ENCODE measurements around the gene PIAS1.
"Not testable (repeated sequence)": the region's sequence is repeated elsewhere in the genome, so short reads cannot be mapped to it uniquely, and the experiment has no call there.

The PIAS1 gene

GRCh38 chr15:68218847-68219798, 165.0 kb downstream of the PIAS1 start:
- Histone ChIP-seq H3K36me3 (ENCODE audit: control insufficient read depth in 1 of 2, insufficient read depth in 2 of 2, low read depth in 1 of 2, low read length in 2 of 2) (peaks cover 12 to 14% of the 10 kb centered on the region in 2 experiments), H3K23ac (ENCODE audit: low read length in 2 of 2) (no peak overlapping the region), H2BK5ac (ENCODE audit: low read depth, low read length, poor library complexity, severe bottlenecking) (no peak overlapping the region), H3K4me1 (ENCODE audit: control insufficient read depth, insufficient read depth, low read depth, low read length) (no peaks in the 10 kb centered on the region), H3K27ac (ENCODE audit: low read length, poor library complexity, severe bottlenecking) (no peak overlapping the region), H2BK15ac (ENCODE audit: low read depth, poor library complexity, severe bottlenecking) (no peak overlapping the region), H3K4me2 (ENCODE audit: low read length, poor library complexity, severe bottlenecking) (no peak overlapping the region), H3K4ac (ENCODE audit: low read depth in 1 of 2, low read length in 2 of 2) (no peak overlapping the region), H3K79me1 (replicated peaks; ENCODE audit: low read length, poor library complexity, severe bottlenecking) (peaks cover 44% of the 10 kb centered on the region), H2BK120ac (ENCODE audit: low read depth, low read length) (no peak overlapping the region), H4K8ac (ENCODE audit: low read length) (no peak overlapping the region), H2AK5ac (ENCODE audit: low read length, severe bottlenecking) (no peak overlapping the region), H3K27me3 (ENCODE audit: control insufficient read depth in 1 of 2, insufficient read depth in 1 of 2, low read length in 2 of 2) (no peaks in the 10 kb centered on the region), H3K9ac (ENCODE audit: low read length) (no peak overlapping the region), H2AFZ (ENCODE audit: low read depth, low read length) (no peak overlapping the region), H3K9me3 (ENCODE audit: control insufficient read depth, low read length) (no peaks in the 10 kb centered on the region), H3K4me3 (ENCODE audit: insufficient read depth in 1 of 2, low read depth in 1 of 2, low read length in 2 of 2) (no peak overlapping the region), H3K14ac (ENCODE audit: low read length in 2 of 2) (no peak overlapping the region), H4K91ac (ENCODE audit: low read length) (no peak overlapping the region), H3K18ac (ENCODE audit: low read depth in 1 of 2, low read length in 2 of 2) (no peak overlapping the region), H2BK12ac (ENCODE audit: low read length in 2 of 2) (no peak overlapping the region)
- no peak for DNase-seq
- WGBS = 98% methylated on average over 9 of the region's 9 CpGs

- no peak overlapping the region for H3K9ac ChIP-seq (ENCODE audit: low read length)
- H3K23ac ChIP-seq (ENCODE audit: low read length in 2 of 2) = no peak overlapping the region
- no peak overlapping the region for H2AFZ ChIP-seq (ENCODE audit: low read depth, low read length)
- no peak overlapping the region for H3K4me3 ChIP-seq (ENCODE audit: insufficient read depth in 1 of 2, low read depth in 1 of 2, low read length in 2 of 2)
- peaks cover 40% of the 10 kb centered on the region for H3K79me1 ChIP-seq (replicated peaks; ENCODE audit: low read length, poor library complexity, severe bottlenecking)
- peaks cover 3% of the 10 kb centered on the region for H3K4me1 ChIP-seq (ENCODE audit: control insufficient read depth, insufficient read depth, low read depth, low read length)
- no peak overlapping the region for H3K4ac ChIP-seq (ENCODE audit: low read depth in 1 of 2, low read length in 2 of 2)
- H4K91ac ChIP-seq (ENCODE audit: low read length) = no peak overlapping the region
- no peak for DNase-seq
- no peak overlapping the region for H4K8ac ChIP-seq (ENCODE audit: low read length)
- H3K4me2 ChIP-seq (ENCODE audit: low read length, poor library complexity, severe bottlenecking) = no peak overlapping the region
- WGBS = 100% methylated on average over 1 of the region's 2 CpGs
- no peak overlapping the region for H2BK5ac ChIP-seq (ENCODE audit: low read depth, low read length, poor library complexity, severe bottlenecking)
- no peak overlapping the region for H3K18ac ChIP-seq (ENCODE audit: low read depth in 1 of 2, low read length in 2 of 2)
- peaks cover 12 to 14% of the 10 kb centered on the region in 2 experiments for H3K36me3 ChIP-seq (ENCODE audit: control insufficient read depth in 1 of 2, insufficient read depth in 2 of 2, low read depth in 1 of 2, low read length in 2 of 2)
- H2BK15ac ChIP-seq (ENCODE audit: low read depth, poor library complexity, severe bottlenecking) = no peak overlapping the region
- H2BK12ac ChIP-seq (ENCODE audit: low read length in 2 of 2) = no peak overlapping the region
- no peaks in the 10 kb centered on the region for H3K9me3 ChIP-seq (ENCODE audit: control insufficient read depth, low read length)
- no peak overlapping the region for H3K14ac ChIP-seq (ENCODE audit: low read length in 2 of 2)
- H2AK5ac ChIP-seq (ENCODE audit: low read length, severe bottlenecking) = no peak overlapping the region
- no peaks in the 10 kb centered on the region for H3K27me3 ChIP-seq (ENCODE audit: control insufficient read depth in 1 of 2, insufficient read depth in 1 of 2, low read length in 2 of 2)
- no peak overlapping the region for H2BK120ac ChIP-seq (ENCODE audit: low read depth, low read length)
- no peak overlapping the region for H3K27ac ChIP-seq (ENCODE audit: low read length, poor library complexity, severe bottlenecking)
These were observed 166.4 kb downstream of the PIAS1 start for GRCh38 chr15:68220489-68220888.

GRCh38 chr15:68220967-68221366, 166.9 kb downstream of the PIAS1 start:
- H3K36me3 ChIP-seq (ENCODE audit: control insufficient read depth in 1 of 2, insufficient read depth in 2 of 2, low read depth in 1 of 2, low read length in 2 of 2) = peaks cover 12 to 14% of the 10 kb centered on the region in 2 experiments
- H3K27ac ChIP-seq (ENCODE audit: low read length, poor library complexity, severe bottlenecking) = no peak overlapping the region
- no peaks in the 10 kb centered on the region for H3K9me3 ChIP-seq (ENCODE audit: control insufficient read depth, low read length)
- no peak overlapping the region for H3K4ac ChIP-seq (ENCODE audit: low read depth in 1 of 2, low read length in 2 of 2)
- H3K4me3 ChIP-seq (ENCODE audit: insufficient read depth in 1 of 2, low read depth in 1 of 2, low read length in 2 of 2) = no peak overlapping the region
- H2AFZ ChIP-seq (ENCODE audit: low read depth, low read length) = no peak overlapping the region
- H2BK15ac ChIP-seq (ENCODE audit: low read depth, poor library complexity, severe bottlenecking) = no peak overlapping the region
- WGBS = 100% methylated on average over 1 of the region's 6 CpGs
- no peak overlapping the region for H3K9ac ChIP-seq (ENCODE audit: low read length)
- H3K79me1 ChIP-seq (replicated peaks; ENCODE audit: low read length, poor library complexity, severe bottlenecking) = peaks cover 40% of the 10 kb centered on the region
- peaks cover 3% of the 10 kb centered on the region for H3K4me1 ChIP-seq (ENCODE audit: control insufficient read depth, insufficient read depth, low read depth, low read length)
- H2BK120ac ChIP-seq (ENCODE audit: low read depth, low read length) = no peak overlapping the region
- no peak overlapping the region for H4K8ac ChIP-seq (ENCODE audit: low read length)
- H2BK5ac ChIP-seq (ENCODE audit: low read depth, low read length, poor library complexity, severe bottlenecking) = no peak overlapping the region
- DNase-seq = no peak
- no peak overlapping the region for H3K18ac ChIP-seq (ENCODE audit: low read depth in 1 of 2, low read length in 2 of 2)
- H3K14ac ChIP-seq (ENCODE audit: low read length in 2 of 2) = no peak overlapping the region
- H3K23ac ChIP-seq (ENCODE audit: low read length in 2 of 2) = no peak overlapping the region
- no peak overlapping the region for H2AK5ac ChIP-seq (ENCODE audit: low read length, severe bottlenecking)
- no peak overlapping the region for H3K4me2 ChIP-seq (ENCODE audit: low read length, poor library complexity, severe bottlenecking)
- H3K27me3 ChIP-seq (ENCODE audit: control insufficient read depth in 1 of 2, insufficient read depth in 1 of 2, low read length in 2 of 2) = no peaks in the 10 kb centered on the region
- no peak overlapping the region for H2BK12ac ChIP-seq (ENCODE audit: low read length in 2 of 2)
- H4K91ac ChIP-seq (ENCODE audit: low read length) = no peak overlapping the region

- peaks cover 7 to 14% of the 10 kb centered on the region in 2 experiments for H3K36me3 ChIP-seq (ENCODE audit: control insufficient read depth in 1 of 2, insufficient read depth in 2 of 2, low read depth in 1 of 2, low read length in 2 of 2)
These were observed 167.7 kb downstream of the PIAS1 start for GRCh38 chr15:68221530-68222431.

More at GRCh38 chr15:68221530-68222431, 167.7 kb downstream of the PIAS1 start:
- not testable (repeated sequence) for H3K9ac ChIP-seq (ENCODE audit: low read length); H3K4me2 ChIP-seq (ENCODE audit: low read length, poor library complexity, severe bottlenecking); H2BK120ac ChIP-seq (ENCODE audit: low read depth, low read length); H3K23ac ChIP-seq (ENCODE audit: low read length in 2 of 2); H3K4ac ChIP-seq (ENCODE audit: low read depth in 1 of 2, low read length in 2 of 2); H4K8ac ChIP-seq (ENCODE audit: low read length); DNase-seq; H3K9me3 ChIP-seq (ENCODE audit: control insufficient read depth, low read length); H3K14ac ChIP-seq (ENCODE audit: low read length in 2 of 2); H2BK5ac ChIP-seq (ENCODE audit: low read depth, low read length, poor library complexity, severe bottlenecking); H3K27ac ChIP-seq (ENCODE audit: low read length, poor library complexity, severe bottlenecking); H3K4me3 ChIP-seq (ENCODE audit: insufficient read depth in 1 of 2, low read depth in 1 of 2, low read length in 2 of 2); H2BK15ac ChIP-seq (ENCODE audit: low read depth, poor library complexity, severe bottlenecking); H2AK5ac ChIP-seq (ENCODE audit: low read length, severe bottlenecking); H4K91ac ChIP-seq (ENCODE audit: low read length); H3K27me3 ChIP-seq (ENCODE audit: control insufficient read depth in 1 of 2, insufficient read depth in 1 of 2, low read length in 2 of 2); H2AFZ ChIP-seq (ENCODE audit: low read depth, low read length); H2BK12ac ChIP-seq (ENCODE audit: low read length in 2 of 2); H3K18ac ChIP-seq (ENCODE audit: low read depth in 1 of 2, low read length in 2 of 2); H3K4me1 ChIP-seq (ENCODE audit: control insufficient read depth, insufficient read depth, low read depth, low read length)
- peaks cover 36% of the 10 kb centered on the region for H3K79me1 ChIP-seq (replicated peaks; ENCODE audit: low read length, poor library complexity, severe bottlenecking)
- 86% methylated on average over 52 of the region's 55 CpGs for WGBS

Measured in mesenchymal stem cell (in vitro differentiated cells and primary cell).